HG03558 (cell line): ENCODE measurements around the gene SLC30A1.
A peak's percentile ranks its signal among the peaks of the same experiment; 100 is the strongest.

ENCODE experiments used
- ATAC-seq: cut with Tn5 transposase; IDR thresholded peaks from one replicate; pipeline ENCODE4 v1.9.1; 2021; ENCODE audit warnings: moderate number of reproducible peaks; ENCODE audit not compliant: unreplicated experiment; ENCODE audit errors: extremely low read depth

The SLC30A1 gene

DNA sequence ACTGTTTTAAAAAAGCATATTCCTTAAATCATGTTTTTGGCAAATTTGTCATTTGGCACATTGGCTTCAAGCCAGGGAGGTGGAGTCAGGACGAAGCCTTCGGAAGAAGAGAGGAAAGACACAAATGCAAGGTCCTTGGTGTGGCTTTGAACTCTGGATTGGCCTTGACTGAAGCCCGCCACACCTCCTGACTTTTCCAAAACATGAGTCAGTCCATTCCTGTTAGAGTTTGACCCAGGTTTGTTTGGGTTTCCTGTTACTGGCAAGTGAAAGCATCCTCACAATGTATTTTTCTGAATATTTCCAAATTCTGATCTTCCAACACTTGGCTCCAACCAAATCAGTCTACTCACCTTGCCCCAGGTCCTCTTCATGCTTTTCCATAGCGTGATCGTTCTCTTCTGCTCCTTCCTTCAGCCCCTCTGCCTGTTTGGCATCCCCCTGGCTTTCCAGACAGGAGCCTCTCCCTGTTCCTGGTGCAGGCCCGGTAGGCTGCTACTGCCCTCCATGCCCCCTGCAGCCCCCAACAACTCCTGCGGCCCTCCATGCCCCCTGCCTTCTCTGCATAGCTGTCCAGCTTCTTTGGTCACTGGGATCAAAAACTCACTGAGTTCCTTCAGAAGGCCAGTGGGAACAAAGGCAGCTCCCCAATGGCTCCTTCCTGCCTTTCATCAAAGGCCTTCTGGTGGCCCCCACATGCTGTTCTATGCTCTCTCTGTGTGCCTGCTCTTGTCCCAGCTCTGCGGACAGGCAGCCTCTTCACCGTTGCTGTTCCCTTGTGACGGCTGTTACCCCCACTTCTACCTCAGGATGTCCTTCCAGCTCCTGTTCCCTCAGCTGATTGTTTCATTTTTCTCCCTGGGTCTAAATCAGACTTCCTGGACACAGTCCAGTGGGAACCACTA is 30.4 kb upstream of the SLC30A1 start:
- no peak for ATAC-seq

DNA sequence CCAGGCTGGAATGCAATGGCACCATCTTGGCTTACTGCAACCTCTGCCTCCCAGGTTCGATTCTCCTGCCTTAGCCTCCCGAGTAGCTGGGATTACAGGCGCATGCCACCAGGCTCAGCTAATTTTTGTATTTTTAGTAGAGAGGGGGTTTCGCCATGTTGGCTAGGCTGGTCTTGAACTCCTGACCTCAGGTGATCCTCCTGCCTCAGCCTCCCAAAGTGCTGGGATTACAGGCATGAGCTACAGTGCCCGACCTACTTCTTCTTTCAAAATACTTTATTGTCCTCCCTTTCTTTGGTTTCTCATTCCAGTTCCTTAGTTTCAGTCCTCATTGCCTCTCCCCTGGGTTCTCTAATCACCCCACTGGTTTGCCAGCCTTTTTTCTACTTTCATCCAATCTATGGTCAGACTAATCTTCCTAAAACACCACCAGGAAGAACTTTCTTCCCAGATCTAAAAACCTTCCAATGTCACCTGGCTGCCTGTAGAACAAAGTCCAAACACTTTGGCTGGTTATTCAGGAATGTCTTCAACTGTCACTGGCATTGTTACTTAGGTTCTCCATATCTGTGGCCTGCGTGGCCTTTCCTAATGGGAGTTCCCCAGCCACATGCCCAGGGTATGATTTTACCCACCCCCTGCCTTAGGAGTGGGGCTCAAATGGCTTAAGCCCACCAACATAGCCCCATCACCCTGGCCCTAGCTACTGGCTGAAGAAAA is 29.0 kb upstream of the SLC30A1 start:
- ATAC-seq, result no peak

DNA sequence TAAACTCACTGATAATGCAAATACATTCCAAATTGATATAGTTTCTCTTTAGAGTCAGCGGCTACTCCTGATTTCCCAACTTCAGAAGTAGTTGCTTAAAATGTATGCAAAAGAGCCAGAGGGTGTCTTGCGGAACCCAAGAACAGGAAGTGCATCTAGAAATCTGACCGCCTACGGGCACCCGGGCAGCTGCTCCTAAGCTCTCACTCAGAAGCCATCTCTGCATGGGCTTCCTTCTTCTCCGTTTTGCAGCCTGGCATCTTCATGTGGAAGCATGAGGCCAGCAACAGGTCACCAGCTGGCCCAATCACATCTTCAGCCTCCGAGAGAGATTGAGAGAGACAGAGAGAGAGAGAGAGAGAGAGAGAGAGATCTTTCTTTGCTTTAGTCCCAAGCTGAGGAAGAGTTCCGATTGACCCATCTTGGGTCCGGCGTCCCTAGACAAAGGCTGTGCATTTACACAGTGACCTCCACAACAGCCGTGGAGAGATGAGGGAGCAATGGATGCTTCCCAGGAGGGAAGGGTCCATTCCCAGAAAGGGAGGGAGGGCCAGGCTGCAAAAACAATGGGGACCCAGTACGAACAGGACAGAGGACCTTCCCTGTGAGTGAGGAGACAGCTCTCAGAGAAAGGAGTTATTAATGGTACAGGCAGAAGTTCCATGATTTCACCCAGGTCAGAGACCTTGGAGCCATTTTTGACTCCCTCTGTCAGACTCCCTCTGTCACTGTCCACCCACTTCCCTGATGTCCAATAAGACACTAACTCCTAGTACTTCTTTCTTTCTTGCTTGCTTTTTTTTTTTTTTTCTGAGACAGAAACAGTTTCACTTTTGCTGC is 28.2 kb upstream of the SLC30A1 start:
- peak; percentile 89 for ATAC-seq

DNA sequence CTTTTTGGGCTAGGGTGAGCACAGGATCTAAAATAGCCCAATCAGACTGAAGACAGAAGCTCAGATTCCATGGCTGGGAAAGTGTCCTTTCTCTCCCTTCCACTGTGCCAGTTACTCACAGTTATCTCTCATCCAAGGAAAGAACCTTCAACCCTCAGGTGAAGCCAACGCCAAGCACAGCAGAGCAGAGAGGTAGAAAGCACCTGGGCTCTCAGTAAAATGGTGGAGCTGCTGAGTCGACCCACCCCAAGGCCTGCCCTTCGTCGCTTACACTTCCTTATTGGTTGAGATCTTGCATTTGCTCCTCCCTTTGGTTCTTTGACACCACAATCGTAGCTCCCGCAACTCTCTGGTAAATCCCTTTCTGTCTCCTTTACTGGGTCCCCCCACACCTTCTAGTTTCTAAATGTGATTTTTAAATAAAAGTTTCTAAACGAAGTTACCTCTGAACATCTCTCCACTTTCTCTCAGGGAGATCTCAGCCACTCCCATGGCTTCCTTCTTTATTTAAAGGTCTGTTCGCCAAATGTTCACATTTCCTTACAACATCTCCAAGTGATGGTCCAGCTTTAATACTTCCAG is 27.5 kb upstream of the SLC30A1 start:
- peak; percentile 31 for ATAC-seq

DNA sequence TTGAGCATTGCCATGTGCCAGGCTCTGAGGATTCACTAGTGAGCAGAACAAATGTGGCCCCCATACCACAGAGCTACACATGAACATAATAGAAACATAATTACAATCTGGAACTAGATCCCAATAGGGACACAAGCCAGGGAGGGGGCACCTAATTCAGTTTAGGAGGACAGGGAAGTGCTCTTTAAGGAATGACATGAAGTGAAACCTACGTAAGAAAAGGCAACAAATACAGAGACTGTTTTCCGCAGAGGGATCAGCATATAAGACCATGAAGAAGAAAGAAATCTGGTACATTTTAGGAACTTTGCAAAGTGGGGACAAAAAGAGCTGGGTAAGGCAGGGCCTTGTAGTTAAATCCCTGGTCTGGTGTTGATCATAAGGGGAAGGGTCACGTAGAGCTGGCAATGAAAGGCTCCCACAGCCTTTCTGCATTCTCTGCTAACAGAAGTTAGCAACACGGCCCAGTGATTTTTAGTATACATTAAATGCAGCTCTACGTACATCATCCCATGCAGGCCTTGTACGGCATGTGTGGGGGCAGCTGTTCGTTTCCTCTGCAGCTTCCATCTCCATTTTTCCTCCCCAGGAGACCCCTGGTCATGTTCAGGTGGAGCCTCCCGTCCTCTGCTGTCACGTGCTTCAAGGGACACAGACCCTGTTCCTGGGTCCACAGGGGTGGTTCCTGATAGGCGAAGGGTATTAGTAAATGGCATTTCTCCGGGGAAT is 26.8 kb upstream of the SLC30A1 start:
- ATAC-seq, result no peak

GRCh38 chr1:211605034-211605433 is 26.1 kb upstream of the SLC30A1 start:
- ATAC-seq, result no peak

- ATAC-seq, result no peak
Observed at GRCh38 chr1:211604548-211604947, 25.6 kb upstream of the SLC30A1 start.

GRCh38 chr1:211603713-211604112 is 24.8 kb upstream of the SLC30A1 start:
- ATAC-seq, result no peak

GRCh38 chr1:211603191-211603701 is 24.3 kb upstream of the SLC30A1 start:
- ATAC-seq, result no peak

- no peak for ATAC-seq
Observed at GRCh38 chr1:211601982-211602670, 23.2 kb upstream of the SLC30A1 start.

GRCh38 chr1:211601159-211601558 is 22.2 kb upstream of the SLC30A1 start:
- ATAC-seq, result no peak

DNA sequence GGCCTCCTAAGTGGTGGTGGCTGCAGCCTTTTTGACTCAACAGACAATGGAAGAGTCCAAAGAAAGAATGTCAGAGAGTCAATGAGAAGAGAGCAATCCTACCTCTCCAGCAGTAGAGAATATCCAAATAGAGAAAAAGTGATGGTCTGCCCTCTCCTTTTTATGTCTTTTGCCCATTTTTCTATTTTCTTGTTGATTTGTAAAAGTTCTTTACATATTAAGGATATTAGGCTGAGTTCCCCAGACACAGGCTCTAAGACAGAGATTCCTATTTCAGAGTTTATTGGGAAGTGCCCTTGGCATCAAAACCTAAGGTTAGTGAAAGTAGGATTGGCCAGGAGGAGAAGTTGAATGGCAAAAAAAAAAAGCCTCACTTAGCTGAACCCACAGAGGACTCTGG is 20.3 kb upstream of the SLC30A1 start:
- ATAC-seq, result no peak

DNA sequence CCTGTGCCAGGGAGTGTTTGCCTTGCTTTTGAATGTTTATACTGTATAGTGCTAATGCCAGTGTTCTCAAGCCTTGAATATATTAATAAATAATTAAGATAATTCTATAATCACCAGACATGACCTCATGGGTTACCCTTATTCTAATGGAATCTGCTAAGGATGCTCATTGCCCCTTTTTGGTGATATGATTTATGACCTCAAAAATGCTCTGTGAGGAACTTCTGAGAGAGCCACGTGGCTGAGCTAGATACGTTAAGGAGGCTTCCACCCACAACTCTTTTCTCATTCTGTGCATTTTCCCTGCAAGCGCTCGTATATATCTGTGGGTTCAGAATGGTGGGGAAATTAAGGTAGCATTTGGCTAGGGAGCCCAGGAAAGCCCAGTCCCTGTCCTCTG is 19.6 kb upstream of the SLC30A1 start:
- ATAC-seq, result no peak

GRCh38 chr1:211596418-211597181 is 17.6 kb upstream of the SLC30A1 start:
- no peak for ATAC-seq

DNA sequence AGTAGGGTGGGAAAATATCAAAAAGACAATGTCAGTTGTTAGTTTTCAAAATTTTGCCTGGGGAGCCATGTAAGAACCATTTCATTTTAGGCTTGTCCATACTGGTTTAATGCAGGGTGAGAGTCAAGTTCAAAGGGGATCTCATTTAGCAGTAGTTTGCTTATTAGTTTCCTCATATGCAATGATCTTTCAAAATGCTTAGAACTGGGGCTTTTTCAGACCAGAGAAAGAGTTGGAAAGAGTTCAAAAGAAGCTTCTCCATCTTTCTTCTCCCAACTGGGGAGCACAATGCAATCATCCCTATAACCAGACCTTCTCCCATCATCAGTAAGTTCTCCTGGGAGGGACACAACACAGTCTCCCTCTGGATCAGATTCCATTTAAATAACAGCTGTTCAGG is 16.5 kb upstream of the SLC30A1 start:
- ATAC-seq, result no peak

DNA sequence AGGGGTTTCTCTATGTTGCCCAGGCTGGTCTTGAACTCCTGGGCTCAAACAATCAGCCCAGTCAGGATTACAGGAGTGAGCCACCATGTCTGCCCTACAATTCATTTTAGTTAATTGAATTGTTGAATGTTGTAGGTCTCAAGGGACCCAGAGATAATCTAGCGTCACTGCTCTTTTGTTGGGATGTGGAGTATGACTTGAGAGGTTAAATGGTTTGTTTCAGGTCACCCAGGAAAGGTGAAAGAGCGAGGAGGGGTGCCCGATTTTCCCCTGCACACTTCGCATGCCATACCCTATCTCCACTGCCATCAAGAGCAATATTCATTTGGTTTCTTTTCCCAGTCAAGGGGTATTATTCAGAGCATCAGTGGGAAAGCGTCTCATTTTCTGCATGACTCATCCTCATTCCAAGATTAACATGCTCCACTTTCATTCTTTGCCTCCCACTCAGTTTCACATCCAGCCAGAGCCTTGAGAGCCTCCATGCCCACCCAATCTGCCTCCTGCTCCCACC is 13.1 kb upstream of the SLC30A1 start:
- no peak for ATAC-seq

DNA sequence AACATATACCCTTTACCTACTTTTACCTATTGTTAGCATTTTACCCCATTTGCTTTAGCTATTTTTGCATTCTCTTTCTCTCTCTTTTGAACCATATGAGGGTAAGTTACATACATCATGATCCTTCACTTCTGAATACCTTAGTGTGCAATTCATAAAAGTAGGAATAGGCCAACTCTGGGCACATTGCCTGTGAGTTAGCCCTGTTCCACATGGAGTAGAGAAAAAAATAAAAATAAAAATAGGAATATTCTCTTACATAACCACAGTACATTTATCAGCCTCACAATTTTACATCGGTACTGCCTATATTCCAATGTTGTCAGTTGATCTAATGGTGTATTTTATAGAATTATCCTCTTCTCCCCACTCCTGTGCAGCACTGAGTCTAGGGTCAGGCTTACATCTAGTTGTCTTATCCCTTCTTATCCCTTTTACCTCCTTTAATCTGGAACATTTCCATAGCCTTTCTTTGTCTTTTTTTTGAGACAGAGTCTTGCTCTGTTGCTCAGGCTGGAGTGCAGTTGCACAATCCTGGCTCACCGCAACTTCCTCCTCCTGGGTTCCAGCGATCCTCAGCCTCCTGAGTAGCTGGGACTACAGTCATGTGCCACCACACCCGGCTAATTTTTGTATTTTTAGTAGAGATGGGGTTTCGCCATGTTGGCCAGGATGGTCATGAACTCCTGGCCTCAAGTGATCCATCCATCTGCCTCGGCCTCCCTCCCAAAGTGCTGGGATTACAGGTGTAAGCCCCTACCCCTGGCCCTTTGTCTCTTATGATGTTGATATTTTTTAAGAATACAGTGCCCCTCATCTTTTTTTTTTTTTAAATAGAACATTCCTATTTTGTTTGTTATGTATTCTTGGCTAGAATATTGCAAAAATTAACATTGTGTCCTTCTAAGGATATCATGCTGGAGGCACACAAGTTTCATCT is 11.1 kb upstream of the SLC30A1 start:
- ATAC-seq, result no peak
